ENCODE measurements around the gene KCNJ9. TPM values are rescaled to one million over a fixed set of nuclear protein-coding genes. Genes with fewer than 3 reads are reported as not detected.
A peak's percentile ranks its signal among the peaks of the same experiment; 100 is the strongest.

The KCNJ9 gene
- total RNA-seq, 2 donors from 2014 or later = 0.11 to 0.30 TPM

GRCh38 chr1:160101717-160102522, 20.6 kb downstream of the KCNJ9 start:
- no peak for TF ChIP-seq CTCF (IDR thresholded peaks at IDR 0.05)
- H3K27ac ChIP-seq = no peak overlapping the region
- no peak for DNase-seq
- H3K27me3 ChIP-seq = no peaks in the 10 kb centered on the region
- no peaks in the 10 kb centered on the region for H3K36me3 ChIP-seq
- H3K9ac ChIP-seq (ENCODE audit: low read depth in 2 of 2, low read length in 2 of 2) = peak overlapping the region in 1 of 2 donors; percentile 56
- H3K4me3 ChIP-seq = no peak overlapping the region
- H3K9me3 ChIP-seq = no peaks in the 10 kb centered on the region
- peaks cover 12% of the 10 kb centered on the region for H3K4me1 ChIP-seq
- intact Hi-C loops (cut with DNase I) = loop anchor here (5.0 to 10.0 kb wide), 3 partner anchors 93 to 190 kb away; partner anchors contain the start of gene CASQ1

- no peaks in the 10 kb centered on the region for H3K36me3 ChIP-seq
- H3K4me1 ChIP-seq = peaks cover 4% of the 10 kb centered on the region
These were observed 22.5 kb downstream of the KCNJ9 start for GRCh38 chr1:160103658-160104408.

GRCh38 chr1:160104486-160104885, 23.1 kb downstream of the KCNJ9 start:
- H3K4me1 ChIP-seq = peaks cover 4% of the 10 kb centered on the region
- no peaks in the 10 kb centered on the region for H3K36me3 ChIP-seq
- TF ChIP-seq CTCF (IDR thresholded peaks at IDR 0.05) = no peak
- no peak overlapping the region for H3K4me3 ChIP-seq
- no peak for DNase-seq
- intact Hi-C loops (cut with DNase I) = loop anchor here (5.0 to 10.0 kb wide), 3 partner anchors 90 to 188 kb away; partner anchors contain the start of gene CASQ1
- no peak overlapping the region for H3K9ac ChIP-seq (ENCODE audit: low read depth in 2 of 2, low read length in 2 of 2)
- no peaks in the 10 kb centered on the region for H3K27me3 ChIP-seq
- no peaks in the 10 kb centered on the region for H3K9me3 ChIP-seq
- H3K27ac ChIP-seq = no peak overlapping the region

More at GRCh38 chr1:160103658-160104408, 22.5 kb downstream of the KCNJ9 start:
- Histone ChIP-seq H3K9ac (ENCODE audit: low read depth in 2 of 2, low read length in 2 of 2) (no peak overlapping the region), H3K4me3 (no peak overlapping the region), H3K27ac (no peak overlapping the region), H3K27me3 (no peaks in the 10 kb centered on the region), H3K9me3 (no peaks in the 10 kb centered on the region)
- DNase-seq = no peak
- TF ChIP-seq CTCF (IDR thresholded peaks at IDR 0.05) = no peak
- intact Hi-C loops (cut with DNase I) = loop anchor here (5.0 to 10.0 kb wide), 3 partner anchors 91 to 188 kb away; partner anchors contain the start of gene CASQ1

- Histone ChIP-seq H3K9ac (ENCODE audit: low read depth in 2 of 2, low read length in 2 of 2) (no peak overlapping the region), H3K27ac (no peak overlapping the region), H3K36me3 (no peaks in the 10 kb centered on the region), H3K9me3 (no peaks in the 10 kb centered on the region), H3K4me1 (peaks cover 4% of the 10 kb centered on the region), H3K4me3 (no peak overlapping the region), H3K27me3 (no peaks in the 10 kb centered on the region)
- intact Hi-C loops (cut with DNase I) = loop anchor here (10.0 kb wide), 1 partner anchor 90 kb away; the partner anchor contains the start of gene CASQ1
- TF ChIP-seq CTCF (IDR thresholded peaks at IDR 0.05) = no peak
- no peak for DNase-seq
These were observed 23.8 kb downstream of the KCNJ9 start for GRCh38 chr1:160105155-160105554.

GRCh38 chr1:160107512-160107911, 26.2 kb downstream of the KCNJ9 start:
- H3K27ac ChIP-seq = no peak overlapping the region
- H3K9me3 ChIP-seq = no peaks in the 10 kb centered on the region
- no peak overlapping the region for H3K4me3 ChIP-seq
- no peak for TF ChIP-seq CTCF (IDR thresholded peaks at IDR 0.05)
- no peaks in the 10 kb centered on the region for H3K36me3 ChIP-seq
- DNase-seq = no peak
- intact Hi-C loops (cut with DNase I) = loop anchor here (10.0 kb wide), 1 partner anchor 87 kb away; the partner anchor contains the start of gene CASQ1
- H3K4me1 ChIP-seq = no peaks in the 10 kb centered on the region
- H3K27me3 ChIP-seq = no peaks in the 10 kb centered on the region
- no peak overlapping the region for H3K9ac ChIP-seq (ENCODE audit: low read depth in 2 of 2, low read length in 2 of 2)

All from colonic mucosa (tissue), 4 donors.